Measurements from ENCODE around the gene ACSL6.

GRCh38 chr5:132037353-132037752, 25.9 kb upstream of the ACSL6 start:
- TF ChIP-seq CTCF (IDR thresholded peaks at IDR 0.05) (no peak), JUN (CRISPR knock-in tag; IDR thresholded peaks at IDR 0.05) (no peak), TEAD4 (CRISPR knock-in tag; IDR thresholded peaks at IDR 0.05) (no peak), USF1 (CRISPR knock-in tag; IDR thresholded peaks at IDR 0.05) (no peak), ZNF138 (CRISPR knock-in tag; conservative IDR thresholded peaks at IDR 0.05) (no peak), ATF3 (CRISPR knock-in tag; conservative IDR thresholded peaks at IDR 0.05) (no peak), FOXP4 (CRISPR knock-in tag; IDR thresholded peaks at IDR 0.05) (no peak), CREM (CRISPR knock-in tag; IDR thresholded peaks at IDR 0.05) (no peak), RELA (CRISPR knock-in tag; IDR thresholded peaks at IDR 0.05; ENCODE audit: borderline replicate concordance) (no peak), NR2C2 (CRISPR knock-in tag; IDR thresholded peaks at IDR 0.05) (no peak), PRRX2 (CRISPR knock-in tag; IDR thresholded peaks at IDR 0.05) (no peak), FOXP1 (CRISPR knock-in tag; IDR thresholded peaks at IDR 0.05; ENCODE audit: borderline replicate concordance) (no peak)
